ENCODE data around the gene OR4C11.

GRCh38 chr11:55554169-55554568 is 53.3 kb downstream of the OR4C11 start, which contains the start of gene OR4C15:
- TF ChIP-seq CTCF (conservative IDR thresholded peaks at IDR 0.05) (no peak), EZH2 (IDR thresholded peaks at IDR 0.05; ENCODE audit: low read depth) (no peak)
